GM18873 (cell line): ENCODE data around the gene RNF150.

Source experiments
- ATAC-seq: cut with Tn5 transposase; IDR thresholded peaks from one replicate; pipeline ENCODE4 v1.9.1; 2021; ENCODE audit warnings: mild to moderate bottlenecking, moderate library complexity, moderate number of reproducible peaks; ENCODE audit not compliant: unreplicated experiment, low FRiP score

Gene RNF150

GRCh38 chr4:141036786-141037185 lies 96.5 kb downstream of the RNF150 start:
- no peak for ATAC-seq

DNA sequence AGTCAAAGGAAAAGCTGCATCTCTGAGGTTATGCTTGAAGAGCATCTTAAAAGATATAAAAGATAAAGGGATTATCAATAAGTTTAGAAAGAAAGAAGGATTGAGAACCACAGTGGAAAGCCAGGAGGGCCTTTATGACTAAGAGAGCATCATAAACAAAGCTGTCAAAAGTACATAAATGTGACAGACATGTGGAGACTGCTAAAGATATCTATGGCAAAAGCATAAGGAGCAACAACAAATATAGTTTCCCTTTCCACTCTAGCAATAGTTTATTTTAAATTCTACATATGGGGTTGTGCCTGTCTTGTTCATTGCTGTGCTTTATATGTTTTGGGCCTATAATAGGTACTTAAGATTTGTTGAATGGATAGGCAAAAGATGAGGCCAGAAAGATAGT lies 97.3 kb downstream of the RNF150 start:
- ATAC-seq: no peak

DNA sequence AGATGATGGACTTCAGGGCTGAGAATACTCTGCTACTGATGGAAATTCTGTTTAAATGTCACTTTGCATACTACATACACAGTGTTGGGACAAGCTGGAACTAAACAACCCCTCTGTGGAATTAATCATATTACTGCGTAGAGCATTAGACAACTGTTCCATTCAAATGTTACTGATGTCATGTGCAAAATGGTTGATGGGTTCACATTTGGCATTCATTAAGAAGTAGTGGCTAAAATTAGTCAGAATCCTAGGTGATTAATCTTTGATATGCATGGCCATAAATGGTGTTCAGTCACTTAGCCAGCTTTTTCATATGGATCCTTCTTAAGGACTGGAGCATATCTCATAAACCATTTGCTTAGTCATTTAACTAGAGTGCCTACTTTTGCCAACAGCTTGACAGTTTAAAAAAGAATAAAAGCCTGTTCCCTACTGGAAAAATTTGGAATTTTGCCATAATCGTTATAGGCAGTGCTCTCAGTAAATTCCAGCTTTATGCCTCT lies 105.2 kb downstream of the RNF150 start:
- ATAC-seq: no peak

DNA sequence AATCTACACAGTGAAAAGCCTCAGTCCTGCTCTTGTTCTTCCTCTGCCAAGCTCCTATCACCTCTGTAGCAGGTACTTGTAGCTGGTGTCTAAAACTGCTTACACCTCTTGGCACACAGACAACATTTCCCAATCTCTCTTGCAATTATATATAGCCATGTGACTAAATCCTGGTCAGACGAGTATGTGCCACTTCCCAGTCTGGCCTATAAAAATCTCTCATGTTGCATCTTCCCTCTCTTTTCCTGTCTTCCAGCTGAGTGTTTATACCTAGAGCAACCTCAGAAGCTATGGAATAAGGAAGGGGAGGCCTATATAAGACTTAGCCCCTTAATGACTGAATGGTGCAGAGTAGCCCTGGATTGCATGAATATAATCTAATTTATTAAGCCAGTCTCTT lies 105.8 kb downstream of the RNF150 start:
- no peak for ATAC-seq

GRCh38 chr4:141026900-141027299 lies 106.4 kb downstream of the RNF150 start:
- ATAC-seq: no peak

- no peak for ATAC-seq
Observed at GRCh38 chr4:141023051-141023450, 110.2 kb downstream of the RNF150 start.

DNA sequence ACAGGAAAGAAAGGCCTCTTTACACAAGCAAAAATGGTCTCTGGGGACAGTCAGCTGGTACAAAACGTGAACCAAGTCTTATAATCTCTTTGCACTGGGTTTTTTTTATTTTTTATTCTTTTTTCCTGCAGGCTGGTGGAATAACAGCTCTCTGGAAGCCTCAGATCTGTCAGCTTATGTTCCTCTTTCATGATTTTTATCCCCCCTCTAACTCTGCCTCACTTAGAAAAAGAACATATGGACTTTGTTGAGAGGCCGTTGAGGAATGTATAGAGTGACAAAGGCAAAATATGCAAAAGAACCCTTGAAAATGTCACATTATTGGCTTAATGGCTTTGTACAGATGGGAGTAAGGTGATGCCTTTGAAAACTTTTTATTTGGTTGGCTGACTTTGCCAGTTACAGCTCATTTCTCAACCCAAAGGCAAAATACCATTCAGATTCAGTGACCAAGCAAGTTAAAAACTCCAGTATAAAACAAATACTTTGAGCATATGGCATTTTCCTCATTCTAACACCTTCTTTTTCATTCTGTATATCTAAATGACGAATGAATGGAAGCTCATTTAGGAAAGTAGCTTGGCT lies 111.1 kb downstream of the RNF150 start:
- ATAC-seq: no peak

DNA sequence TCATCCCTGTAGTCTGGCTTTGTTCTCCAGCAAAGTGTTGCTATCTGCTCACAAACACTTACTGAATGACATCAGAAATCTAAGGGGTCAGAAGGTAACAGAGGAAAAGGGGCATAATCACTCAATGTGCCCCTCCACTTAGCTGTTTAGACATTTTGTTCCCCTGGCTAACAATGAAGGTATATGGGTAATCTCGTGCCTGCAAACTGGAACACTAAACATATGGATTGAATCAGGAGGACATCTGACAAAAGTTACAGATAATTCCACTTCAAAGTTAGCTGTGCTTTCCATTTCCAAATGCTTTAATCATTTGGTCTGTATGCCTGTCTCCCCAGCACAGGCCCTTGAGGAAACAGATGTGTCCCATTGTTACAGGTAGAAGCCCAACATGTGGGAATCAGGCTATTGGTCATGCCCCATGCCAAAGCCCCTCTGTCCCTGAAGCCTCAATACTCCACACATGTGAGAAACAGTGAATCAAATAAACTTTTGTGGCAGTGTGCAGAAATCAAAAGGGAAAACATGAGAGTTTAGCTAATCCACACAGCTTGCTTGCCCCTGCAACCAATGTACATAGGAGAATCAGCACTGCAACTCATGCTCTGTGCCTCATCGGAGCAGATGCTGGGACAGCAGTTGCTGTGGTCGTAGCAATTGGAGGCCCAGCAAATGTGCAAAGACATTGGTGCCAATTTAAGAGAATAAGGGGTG lies 111.7 kb downstream of the RNF150 start:
- ATAC-seq: no peak

DNA sequence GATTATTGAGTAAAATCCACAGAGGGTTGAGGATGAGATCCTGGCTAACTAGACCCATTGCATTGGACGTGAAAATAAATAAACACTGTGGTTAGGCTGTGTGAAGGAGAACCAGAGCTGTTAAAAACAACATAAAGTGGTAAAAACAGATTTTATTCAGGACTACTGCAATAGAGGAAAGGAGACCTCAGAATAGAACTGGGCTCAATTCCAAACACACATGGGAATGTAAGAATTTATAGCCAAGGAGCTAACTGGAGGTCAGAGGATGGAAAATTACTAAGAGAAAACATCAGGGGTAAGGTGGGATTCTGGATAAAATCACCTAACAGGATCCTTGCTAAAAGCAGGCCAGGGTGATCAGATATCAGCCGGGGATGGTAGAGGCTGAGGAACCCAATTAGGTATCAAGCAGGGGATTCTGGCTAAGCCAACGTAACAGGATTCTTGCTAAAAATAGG lies 112.4 kb downstream of the RNF150 start:
- ATAC-seq: no peak

DNA sequence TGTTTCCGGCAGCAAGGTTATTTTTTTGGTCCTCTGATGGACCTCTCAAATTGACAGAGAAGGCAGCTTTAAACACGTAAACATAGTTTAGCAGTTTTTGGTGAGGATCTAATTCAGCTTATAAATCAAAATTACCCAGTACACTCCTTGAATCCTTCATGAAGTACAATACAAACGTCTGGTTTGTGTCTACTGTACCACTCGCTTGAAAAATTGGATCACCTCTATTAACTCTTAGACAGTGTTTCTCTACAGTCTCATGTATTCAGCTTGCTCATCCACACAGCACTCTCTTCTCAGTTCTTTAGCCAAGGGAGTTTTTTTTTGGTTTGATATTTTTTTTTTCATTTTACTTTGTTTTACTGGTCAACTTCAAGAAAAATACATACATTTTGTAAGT lies 113.5 kb downstream of the RNF150 start:
- no peak for ATAC-seq

DNA sequence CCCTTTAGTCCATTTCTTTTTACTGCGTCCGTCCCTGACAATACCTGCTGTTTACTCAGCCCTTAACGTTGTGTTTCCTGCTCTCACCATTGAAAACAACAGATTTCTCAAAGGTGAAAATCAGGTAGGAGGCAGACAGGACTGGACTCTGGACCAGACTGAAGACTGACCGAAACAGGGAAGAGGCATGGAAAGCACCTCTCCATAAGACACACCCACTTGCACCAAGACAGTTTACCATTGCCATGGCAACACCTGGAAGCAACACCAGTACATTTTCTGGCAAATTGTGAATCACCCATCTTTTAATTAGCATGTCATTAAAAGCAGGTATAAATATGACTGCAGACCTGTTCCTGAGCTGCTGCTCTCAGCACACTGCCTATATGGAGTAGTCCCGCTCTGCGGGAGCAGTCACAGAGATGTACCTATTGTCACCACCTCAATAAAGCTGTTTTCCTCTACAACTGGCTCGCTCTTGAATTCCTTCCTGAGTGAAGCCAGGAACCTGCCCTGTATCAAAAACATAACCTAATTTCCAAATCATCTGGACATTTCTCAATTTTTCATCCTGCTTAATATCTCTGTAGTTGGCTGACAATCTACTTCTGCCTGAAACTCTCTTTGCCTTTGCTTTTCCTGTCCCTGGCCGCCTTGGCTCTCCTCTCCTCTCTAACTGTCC lies 117.0 kb downstream of the RNF150 start:
- ATAC-seq: no peak

GRCh38 chr4:141013899-141014298 lies 119.4 kb downstream of the RNF150 start:
- ATAC-seq: no peak

DNA sequence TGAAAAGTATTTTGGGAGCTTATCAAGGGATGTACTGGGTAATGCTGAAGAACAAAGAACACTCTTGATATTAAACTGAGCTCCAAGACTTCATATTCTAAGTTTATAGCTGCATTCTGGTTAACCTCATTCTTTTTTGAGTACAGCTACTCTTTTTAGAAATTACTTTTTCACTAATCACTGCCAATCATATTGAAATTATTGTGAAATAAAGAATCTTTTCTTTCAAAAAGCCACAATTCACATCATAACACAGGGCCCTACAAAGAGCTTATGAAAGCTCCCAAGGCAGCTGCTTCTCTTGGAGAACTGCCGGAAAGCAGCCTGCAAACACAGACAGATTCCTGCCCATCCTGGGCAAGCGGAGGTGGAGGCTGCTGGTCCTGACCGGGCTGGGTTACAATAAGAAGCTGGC lies 121.4 kb downstream of the RNF150 start:
- no peak for ATAC-seq

GRCh38 chr4:141009931-141010330 lies 123.3 kb downstream of the RNF150 start:
- ATAC-seq: no peak

DNA sequence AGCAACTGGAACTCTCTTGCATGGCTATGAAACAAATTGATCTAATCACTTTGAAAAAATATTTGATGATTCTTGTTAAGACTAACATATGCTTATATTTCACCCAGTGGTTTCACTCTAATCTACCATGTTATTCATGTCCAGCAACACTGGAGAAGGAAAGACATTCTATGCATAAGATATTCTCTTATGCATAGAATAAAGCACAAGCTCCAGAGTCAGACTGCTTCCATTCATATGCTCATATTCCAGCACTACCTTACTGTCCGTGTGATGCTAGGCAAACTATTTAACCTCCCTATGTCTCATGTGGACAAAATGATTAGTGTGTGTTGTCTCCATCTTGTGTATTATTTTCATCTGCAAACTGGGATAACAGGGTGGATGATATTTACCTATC lies 124.1 kb downstream of the RNF150 start:
- no peak for ATAC-seq

DNA sequence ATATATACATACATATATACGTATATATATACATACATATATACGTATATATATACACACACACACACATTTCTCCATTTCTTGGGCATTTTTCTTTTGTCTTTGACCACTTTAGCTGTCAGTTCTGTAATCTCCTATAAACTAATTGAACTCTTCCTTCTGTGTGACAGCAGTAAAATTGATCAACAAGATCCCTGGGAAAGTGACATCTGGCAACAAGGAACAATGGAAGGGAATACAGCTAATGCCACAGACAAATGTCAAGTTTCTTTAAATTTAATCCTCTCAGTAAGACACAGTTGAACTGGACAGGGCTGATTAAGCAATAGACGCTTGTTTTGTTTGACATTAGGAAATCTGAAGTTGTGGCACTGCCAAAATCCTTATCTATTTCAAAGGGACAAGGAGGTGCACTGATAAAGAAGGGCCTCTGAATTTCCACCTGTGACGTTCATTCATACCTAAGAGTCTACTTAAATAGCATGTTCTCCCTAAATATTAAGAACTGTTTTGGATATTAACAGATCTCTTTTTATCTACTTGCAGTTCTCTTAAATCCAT lies 126.9 kb downstream of the RNF150 start:
- no peak for ATAC-seq

- ATAC-seq: no peak
Observed at GRCh38 chr4:141004823-141005222, 128.4 kb downstream of the RNF150 start.

DNA sequence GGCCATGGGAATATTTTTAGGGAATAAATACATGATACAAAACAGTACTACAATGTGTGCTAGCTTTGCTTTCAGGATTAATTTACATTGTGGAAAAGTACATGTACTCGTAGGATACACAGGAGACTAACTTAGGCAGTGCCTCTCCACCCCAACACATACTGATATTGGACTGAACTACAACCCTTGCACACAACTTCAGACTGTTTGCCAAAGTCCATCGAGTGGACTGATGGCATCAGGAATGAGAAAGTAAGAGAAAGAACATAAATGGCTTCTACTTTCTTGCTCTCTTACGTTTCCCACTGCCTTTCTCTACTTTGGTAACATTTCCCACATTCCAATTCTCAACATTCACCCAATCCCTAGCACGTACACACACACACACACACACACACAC lies 130.1 kb downstream of the RNF150 start:
- no peak for ATAC-seq

DNA sequence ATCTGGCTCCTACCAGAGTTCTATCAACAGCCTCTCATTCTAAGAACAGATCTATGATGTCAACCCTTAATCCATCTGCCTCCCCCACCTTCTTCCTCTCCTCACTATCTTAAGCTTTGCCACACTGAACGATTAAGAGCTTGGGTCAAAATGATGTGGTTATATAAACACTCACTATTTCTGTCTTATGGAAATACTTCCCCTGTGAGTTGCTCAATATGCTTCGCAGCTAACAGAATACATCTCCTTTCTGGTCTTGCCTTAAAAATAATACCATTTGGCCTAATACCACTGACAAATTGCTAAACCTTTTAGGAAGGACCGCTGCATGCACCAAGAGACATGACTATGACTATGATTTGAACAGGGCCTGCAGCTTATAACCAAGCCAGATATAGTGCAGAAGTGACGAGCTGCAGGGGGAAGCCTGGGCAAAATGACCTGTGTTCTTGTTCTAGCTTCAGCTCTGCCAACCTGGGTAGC lies 130.9 kb downstream of the RNF150 start:
- no peak for ATAC-seq

GRCh38 chr4:140996766-140997165 lies 136.5 kb downstream of the RNF150 start:
- no peak for ATAC-seq

GRCh38 chr4:140995058-140995457 lies 138.2 kb downstream of the RNF150 start:
- no peak for ATAC-seq
